Measurements from ENCODE around the gene FABP3.

- TF ChIP-seq SIN3A (conservative IDR thresholded peaks at IDR 0.05 in 1 of 2, IDR thresholded peaks at IDR 0.05 in 1 of 2; ENCODE audit: low read depth in 1 of 2, low read length in 2 of 2) (no peak), RFX5 (IDR thresholded peaks at IDR 0.05; ENCODE audit: borderline replicate concordance, low read depth, low read length) (no peak), CTCF (IDR thresholded peaks at IDR 0.05; ENCODE audit: control extremely low read depth in 1 of 3, insufficient read depth in 1 of 3, low read depth in 1 of 3, low read length in 3 of 3) (no peak), TAF1 (IDR thresholded peaks at IDR 0.05; ENCODE audit: low read depth, low read length) (no peak), EZH2 (IDR thresholded peaks at IDR 0.05; ENCODE audit: low read depth, low read length, severe bottlenecking) (no peak), FOSL1 (IDR thresholded peaks at IDR 0.05; ENCODE audit: insufficient read depth, low read depth, low read length) (no peak)
- TF ChIP-seq, protein P1, sequence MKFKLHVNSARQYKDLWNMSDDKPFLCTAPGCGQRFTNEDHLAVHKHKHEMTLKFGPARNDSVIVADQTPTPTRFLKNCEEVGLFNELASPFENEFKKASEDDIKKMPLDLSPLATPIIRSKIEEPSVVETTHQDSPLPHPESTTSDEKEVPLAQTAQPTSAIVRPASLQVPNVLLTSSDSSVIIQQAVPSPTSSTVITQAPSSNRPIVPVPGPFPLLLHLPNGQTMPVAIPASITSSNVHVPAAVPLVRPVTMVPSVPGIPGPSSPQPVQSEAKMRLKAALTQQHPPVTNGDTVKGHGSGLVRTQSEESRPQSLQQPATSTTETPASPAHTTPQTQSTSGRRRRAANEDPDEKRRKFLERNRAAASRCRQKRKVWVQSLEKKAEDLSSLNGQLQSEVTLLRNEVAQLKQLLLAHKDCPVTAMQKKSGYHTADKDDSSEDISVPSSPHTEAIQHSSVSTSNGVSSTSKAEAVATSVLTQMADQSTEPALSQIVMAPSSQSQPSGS (IDR thresholded peaks at IDR 0.05; ENCODE audit: low read length) = no peak
Observed at GRCh38 chr1:31410871-31411270, 38.0 kb upstream of the FABP3 start.

Data from H1 (cell line).